Colonic mucosa (tissue), 4 donors: ENCODE measurements around the gene CA12. TPM values are rescaled to one million over a fixed set of nuclear protein-coding genes. Genes with fewer than 3 reads are reported as not detected.
A peak's percentile ranks its signal among the peaks of the same experiment; 100 is the strongest.

ENCODE experiments used
- DNase-seq: peaks from one replicate; pipeline ENCODE4 v3.0.0-alpha.2; 2020
- H3K27ac ChIP-seq: fragments of 200-600 bp; one replicate; pipeline ENCODE4 v1.8.0; 2021
- H3K27me3 ChIP-seq: fragments of 200-600 bp; one replicate; pipeline ENCODE4 v1.8.0; 2021
- H3K36me3 ChIP-seq: fragments of 200-600 bp; one replicate; pipeline ENCODE4 v1.8.0; 2021
- H3K4me1 ChIP-seq: fragments of 200-600 bp; one replicate; pipeline ENCODE4 v1.8.0; 2021; ENCODE audit warnings: mild to moderate bottlenecking
- H3K4me3 ChIP-seq: fragments of 200-600 bp; one replicate; pipeline ENCODE4 v1.8.0; 2021
- H3K9ac ChIP-seq, 2 donors: one replicate each; pipeline ENCODE4 v1.7.0; 2013; ENCODE audit warnings: control low read depth in 2 of 2, low read depth in 2 of 2, low read length in 2 of 2
- H3K9me3 ChIP-seq: fragments of 200-600 bp; one replicate; pipeline ENCODE4 v1.8.0; 2021
- CTCF ChIP-seq: fragments of 200-600 bp; IDR thresholded peaks from one replicate; pipeline ENCODE4 v1.8.0; 2022; ENCODE audit warnings: antibody characterized with exemption, mild to moderate bottlenecking
- intact Hi-C: fragments of 100-400 bp; cut with DNase I; formaldehyde crosslinking; loops from one replicate; pipeline ENCODE4 v1.14.1; 2022
- total RNA-seq, 2 donors: library from RNA; stranded (reverse); fragmentation: NEBNext Ultra II Directional in 1 of 2; extraction: Animal tissue kit (Norgen Biotek cat#: 25700) in 1 of 2; gene quantifications; one replicate each; pipeline ENCODE4 v1.2.1, GENCODE V29; 2021
- donor health status: healthy.
- donor health status: DM: no; HTN: no; CAD: no.
- donor health status: DM: no; HTN: no; CAD: no.

Gene CA12
- total RNA-seq, 2 donors from 2014 or later = 290 to 339 TPM

GRCh38 chr15:63366451-63366850, 15.2 kb downstream of the CA12 start:
- no peak overlapping the region for H3K27ac ChIP-seq

GRCh38 chr15:63365273-63365680, 16.4 kb downstream of the CA12 start:
- no peak for DNase-seq
- intact Hi-C loops = no loop called here
- Histone ChIP-seq H3K9ac (peak overlapping the region in 1 of 2 donors; percentile 1), H3K36me3 (no peaks in the 10 kb centered on the region), H3K4me1 (peaks cover 9% of the 10 kb centered on the region), H3K27me3 (no peaks in the 10 kb centered on the region), H3K4me3 (no peak overlapping the region), H3K27ac (no peak overlapping the region), H3K9me3 (no peaks in the 10 kb centered on the region)
- no peak for TF ChIP-seq CTCF

More at GRCh38 chr15:63366451-63366850, 15.2 kb downstream of the CA12 start:
- peak overlapping the region in 1 of 2 donors; percentile 28 for H3K9ac ChIP-seq
- H3K4me1 ChIP-seq = peaks cover 9% of the 10 kb centered on the region
- H3K27me3 ChIP-seq = no peaks in the 10 kb centered on the region
- no peak overlapping the region for H3K4me3 ChIP-seq
- no peak for DNase-seq
- H3K9me3 ChIP-seq = no peaks in the 10 kb centered on the region
- no peaks in the 10 kb centered on the region for H3K36me3 ChIP-seq
- intact Hi-C loops = no loop called here
- no peak for TF ChIP-seq CTCF

- Histone ChIP-seq H3K27ac (no peak overlapping the region), H3K9me3 (no peaks in the 10 kb centered on the region), H3K4me3 (no peak overlapping the region), H3K9ac (peak overlapping the region in 1 of 2 donors; percentile 36), H3K27me3 (no peaks in the 10 kb centered on the region), H3K4me1 (peaks cover 9% of the 10 kb centered on the region), H3K36me3 (no peaks in the 10 kb centered on the region)
- TF ChIP-seq CTCF = no peak
- DNase-seq = no peak
- intact Hi-C loops = no loop called here
Measured at GRCh38 chr15:63364399-63365272, 17.0 kb downstream of the CA12 start.

GRCh38 chr15:63363292-63363691, 18.4 kb downstream of the CA12 start:
- peaks cover 9% of the 10 kb centered on the region for H3K4me1 ChIP-seq
- no peaks in the 10 kb centered on the region for H3K9me3 ChIP-seq
- DNase-seq = no peak
- H3K27me3 ChIP-seq = no peaks in the 10 kb centered on the region
- H3K9ac ChIP-seq = peak overlapping the region in 1 of 2 donors; percentile 9
- no peaks in the 10 kb centered on the region for H3K36me3 ChIP-seq
- intact Hi-C loops = no loop called here
- no peak overlapping the region for H3K4me3 ChIP-seq
- TF ChIP-seq CTCF = no peak
- H3K27ac ChIP-seq = no peak overlapping the region

GRCh38 chr15:63362885-63363284, 18.8 kb downstream of the CA12 start:
- TF ChIP-seq CTCF = no peak
- DNase-seq = no peak
- Histone ChIP-seq H3K4me1 (peaks cover 9% of the 10 kb centered on the region), H3K4me3 (no peak overlapping the region), H3K27me3 (no peaks in the 10 kb centered on the region), H3K9me3 (no peaks in the 10 kb centered on the region), H3K9ac (peak overlapping the region in 1 of 2 donors; percentile 9), H3K36me3 (no peaks in the 10 kb centered on the region), H3K27ac (no peak overlapping the region)
- intact Hi-C loops = no loop called here
